HCT116 (cell line): ENCODE measurements around the gene FBP1. TPM values are rescaled to one million over a fixed set of nuclear protein-coding genes. Genes with fewer than 3 reads are reported as not detected.

Source experiments
- POLR2AphosphoS5 ChIP-seq: IDR thresholded peaks from 2 replicates; pipeline ENCODE4 v1.6.1; 2011; ENCODE audit warnings: mild to moderate bottlenecking, low read depth, low read length, moderate library complexity
- total RNA-seq: library from RNA; stranded (reverse); gene quantifications from one replicate; pipeline ENCODE4 v1.2.1, GENCODE V29; 2021; ENCODE audit not compliant: unreplicated experiment
- TF ChIP-seq, protein P1 (sequence below): IDR thresholded peaks from 2 replicates; pipeline ENCODE4 v1.6.1; 2012

The FBP1 gene
- total RNA-seq, 1 experiment from 2014 or later, result 0.42 TPM

- no peak for TF ChIP-seq POLR2AphosphoS5
- TF ChIP-seq, protein P1, sequence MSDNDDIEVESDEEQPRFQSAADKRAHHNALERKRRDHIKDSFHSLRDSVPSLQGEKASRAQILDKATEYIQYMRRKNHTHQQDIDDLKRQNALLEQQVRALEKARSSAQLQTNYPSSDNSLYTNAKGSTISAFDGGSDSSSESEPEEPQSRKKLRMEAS, result no peak
Measured at GRCh38 chr9:94554078-94554438, 85.3 kb downstream of the FBP1 start (continued).

Other genes with a start within 250 kb of the FBP1 start
- 3.8 TPM for gene PCAT7, start 84.4 kb downstream of the FBP1 start, total RNA-seq
- gene FBP2, start 45.7 kb downstream of the FBP1 start, total RNA-seq, result not detected
- gene AOPEP, start 87.2 kb upstream of the FBP1 start, total RNA-seq, result 15.1 TPM